WI38 (cell line): ENCODE measurements around the gene NEK2.
"Not testable (repeated sequence)": the region's sequence is repeated elsewhere in the genome, so short reads cannot be mapped to it uniquely, and the experiment has no call there.

Experiments used
- H3K4me3 ChIP-seq: 2 replicates; pipeline ENCODE4 v1.5.1; 2011; ENCODE audit warnings: low read depth, mild to moderate bottlenecking, control low read depth, low read length
- TF ChIP-seq, protein P1 (sequence below): IDR thresholded peaks from 2 replicates; pipeline ENCODE4 v1.5.1; 2012; ENCODE audit warnings: low read depth, mild to moderate bottlenecking, control low read depth, low read length

Gene NEK2

DNA sequence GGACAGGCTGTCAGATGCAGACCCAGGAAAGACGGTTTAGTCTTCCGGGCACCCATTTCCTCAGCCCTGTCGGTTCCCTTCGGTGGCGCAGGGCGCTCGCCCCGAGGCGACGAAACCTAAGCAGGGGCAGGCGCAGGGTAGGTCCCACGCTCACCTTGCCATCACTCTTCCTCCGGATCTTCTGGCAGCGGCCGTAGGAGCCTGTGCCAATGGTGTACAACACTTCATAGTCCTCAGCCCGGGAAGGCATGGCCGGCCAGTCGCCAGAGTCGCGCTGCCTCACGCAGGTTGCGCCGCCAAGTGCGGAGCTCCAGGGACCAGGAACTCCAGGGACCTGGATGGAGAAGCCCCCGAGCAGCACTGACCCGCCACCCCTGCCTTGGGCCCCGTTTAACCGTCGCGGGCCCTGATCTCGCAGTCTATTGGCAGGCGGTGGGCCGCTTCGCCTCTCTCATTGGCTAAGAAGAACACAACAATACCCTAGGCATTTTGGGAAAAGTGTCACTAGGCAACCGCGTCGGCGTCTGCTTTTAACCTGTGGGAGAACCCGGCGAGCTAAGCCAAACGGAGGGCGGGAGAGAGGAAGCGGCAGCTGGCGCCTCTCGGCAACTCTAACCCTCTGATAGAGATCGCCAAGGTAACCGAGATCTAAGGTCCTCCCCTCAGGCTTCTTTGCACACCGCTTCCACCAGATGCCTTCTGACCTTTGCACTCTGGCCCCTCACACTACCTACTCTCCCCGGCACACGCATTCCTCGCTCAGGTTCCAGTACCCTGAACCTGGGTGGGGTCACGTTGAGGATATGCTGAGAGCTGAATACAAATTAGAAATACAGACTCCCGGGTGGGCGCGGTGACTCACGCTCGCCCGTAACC lies at the start of gene NEK2:
TSS of gene NEK2 (minus strand) at position 392 of the 876 bp plus-strand sequence. CDS start at position 250, 142 bp downstream.
- TF ChIP-seq, protein P1, sequence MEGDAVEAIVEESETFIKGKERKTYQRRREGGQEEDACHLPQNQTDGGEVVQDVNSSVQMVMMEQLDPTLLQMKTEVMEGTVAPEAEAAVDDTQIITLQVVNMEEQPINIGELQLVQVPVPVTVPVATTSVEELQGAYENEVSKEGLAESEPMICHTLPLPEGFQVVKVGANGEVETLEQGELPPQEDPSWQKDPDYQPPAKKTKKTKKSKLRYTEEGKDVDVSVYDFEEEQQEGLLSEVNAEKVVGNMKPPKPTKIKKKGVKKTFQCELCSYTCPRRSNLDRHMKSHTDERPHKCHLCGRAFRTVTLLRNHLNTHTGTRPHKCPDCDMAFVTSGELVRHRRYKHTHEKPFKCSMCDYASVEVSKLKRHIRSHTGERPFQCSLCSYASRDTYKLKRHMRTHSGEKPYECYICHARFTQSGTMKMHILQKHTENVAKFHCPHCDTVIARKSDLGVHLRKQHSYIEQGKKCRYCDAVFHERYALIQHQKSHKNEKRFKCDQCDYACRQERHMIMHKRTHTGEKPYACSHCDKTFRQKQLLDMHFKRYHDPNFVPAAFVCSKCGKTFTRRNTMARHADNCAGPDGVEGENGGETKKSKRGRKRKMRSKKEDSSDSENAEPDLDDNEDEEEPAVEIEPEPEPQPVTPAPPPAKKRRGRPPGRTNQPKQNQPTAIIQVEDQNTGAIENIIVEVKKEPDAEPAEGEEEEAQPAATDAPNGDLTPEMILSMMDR, result no peak
- H3K4me3 ChIP-seq, result peak within 1 kb of the TSS; percentile 80

DNA sequence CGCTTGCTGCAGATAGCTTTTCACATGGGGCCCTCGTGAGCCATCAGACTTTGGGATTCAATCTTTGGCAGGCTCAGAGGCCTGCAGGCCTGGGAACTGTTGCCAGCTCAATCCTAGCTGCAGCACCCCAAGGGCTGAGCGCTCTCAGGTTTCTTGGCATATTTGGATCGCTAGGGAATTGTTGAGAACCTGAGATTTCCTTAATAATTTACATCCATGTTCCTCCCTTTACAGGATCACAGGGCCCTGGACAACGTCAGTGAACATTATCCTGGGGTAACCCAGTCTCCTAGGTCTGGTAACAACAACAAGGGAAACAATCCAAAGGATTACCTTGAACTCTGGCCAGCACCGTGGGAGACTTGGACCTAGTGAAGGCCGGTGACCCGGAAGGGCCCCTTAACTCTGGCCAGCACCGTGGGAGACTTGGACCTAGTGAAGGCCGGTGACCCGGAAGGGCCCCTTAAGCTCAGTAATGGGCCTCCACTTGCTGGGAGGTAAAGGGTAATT lies 49.3 kb upstream of the NEK2 start:
- H3K4me3 ChIP-seq, result no peak overlapping the region
- TF ChIP-seq, protein P1, result no peak

DNA sequence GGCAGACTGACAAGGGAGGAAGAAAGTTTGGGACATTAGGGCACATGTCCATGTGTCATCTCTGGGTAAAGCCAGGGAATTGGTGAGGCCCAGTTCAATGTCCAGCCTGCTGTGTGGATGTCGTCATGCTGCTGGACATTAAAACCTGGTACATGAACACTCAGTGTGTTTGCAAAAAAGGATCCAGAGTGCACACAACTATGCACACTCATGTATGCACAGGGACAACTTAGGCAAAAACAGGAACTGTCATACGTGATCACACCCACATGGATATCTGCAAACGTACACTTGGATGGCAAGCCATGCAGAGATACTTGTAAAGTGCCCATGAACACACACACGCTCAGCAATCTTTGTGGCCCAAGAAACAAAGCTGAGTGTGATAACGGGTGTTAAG lies 47.9 kb upstream of the NEK2 start:
- H3K4me3 ChIP-seq, result no peak overlapping the region
- TF ChIP-seq, protein P1, result no peak

DNA sequence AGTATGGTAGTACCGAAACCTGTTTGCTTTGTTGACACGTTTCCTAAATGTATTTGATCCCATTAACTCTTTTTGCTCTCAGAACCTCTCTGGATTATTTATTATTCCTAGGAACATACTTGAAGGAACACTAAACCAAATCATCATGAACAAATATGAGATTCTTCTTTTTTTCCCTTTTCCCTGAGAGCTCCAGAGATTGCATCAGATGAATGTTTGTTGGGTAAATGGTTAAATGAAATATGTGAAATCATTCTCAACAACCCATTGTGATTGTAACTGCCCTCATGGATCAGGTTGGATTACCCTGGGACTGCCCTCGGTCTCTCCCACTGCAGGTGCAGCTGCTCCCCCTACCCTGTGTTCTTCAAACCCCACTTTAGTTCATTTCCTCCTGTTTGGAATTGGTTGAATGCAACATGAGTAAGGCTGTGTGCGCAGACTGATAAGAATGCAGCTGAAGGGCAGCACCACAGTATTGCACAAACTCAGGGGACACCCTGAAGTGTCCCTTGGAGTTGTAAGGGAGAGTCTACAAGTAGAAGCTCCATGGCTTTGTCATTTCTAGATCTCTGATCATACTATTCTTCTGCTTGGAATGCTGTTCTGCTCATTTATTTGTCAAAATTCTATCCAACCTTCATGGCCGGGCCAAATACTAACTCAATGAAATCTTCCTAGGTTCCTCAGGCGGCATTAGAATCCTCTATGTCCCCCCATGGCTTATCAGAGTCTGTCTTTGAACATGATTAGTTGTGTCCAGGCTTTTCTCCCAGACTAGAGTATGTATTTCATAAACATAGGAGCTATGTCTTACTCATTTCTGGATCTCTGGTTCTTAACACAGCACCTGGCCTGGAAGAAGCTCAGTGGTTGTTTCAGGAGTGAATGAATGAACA lies 47.1 kb upstream of the NEK2 start:
- H3K4me3 ChIP-seq, result no peak overlapping the region
- TF ChIP-seq, protein P1, result no peak

DNA sequence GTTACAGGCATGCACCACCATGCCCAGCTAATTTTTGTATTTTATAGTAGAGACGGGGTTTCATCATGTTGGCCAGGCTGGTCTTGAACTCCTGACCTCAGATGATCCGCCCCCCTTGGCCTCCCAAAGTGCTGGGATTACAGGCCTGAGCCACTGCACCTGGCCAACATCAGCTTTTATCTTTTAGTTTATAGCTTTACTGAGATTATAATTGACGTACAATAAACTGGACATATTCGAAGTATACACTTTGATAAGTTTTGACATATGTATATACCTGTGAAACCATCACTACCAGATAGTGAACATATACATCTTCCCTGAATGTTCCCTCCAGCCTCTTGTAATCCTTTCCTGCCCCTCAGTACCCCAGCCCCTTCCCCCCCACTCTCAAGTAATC lies 41.1 kb upstream of the NEK2 start:
- H3K4me3 ChIP-seq, result not testable (repeated sequence)

DNA sequence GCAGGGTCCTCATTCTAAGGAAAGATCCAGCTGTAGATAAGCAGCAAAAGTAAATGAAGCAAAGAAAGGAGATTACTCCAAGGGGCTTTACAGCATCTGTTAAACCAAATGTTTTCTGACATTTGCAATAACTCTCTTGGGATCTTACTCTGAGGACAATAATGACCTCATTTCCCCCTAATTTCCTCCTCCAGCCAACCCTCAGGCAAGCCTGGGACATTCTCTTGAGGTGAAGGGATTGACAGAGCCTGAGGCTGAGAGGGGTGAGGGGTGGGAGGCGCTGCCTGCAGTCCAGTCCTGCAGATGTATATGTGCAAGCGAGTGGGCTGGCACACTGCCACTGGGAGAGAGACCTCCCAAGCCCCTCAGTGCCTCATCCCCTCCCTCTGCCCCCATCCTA lies 40.5 kb upstream of the NEK2 start:
- no peak overlapping the region for H3K4me3 ChIP-seq
- TF ChIP-seq, protein P1, result no peak

DNA sequence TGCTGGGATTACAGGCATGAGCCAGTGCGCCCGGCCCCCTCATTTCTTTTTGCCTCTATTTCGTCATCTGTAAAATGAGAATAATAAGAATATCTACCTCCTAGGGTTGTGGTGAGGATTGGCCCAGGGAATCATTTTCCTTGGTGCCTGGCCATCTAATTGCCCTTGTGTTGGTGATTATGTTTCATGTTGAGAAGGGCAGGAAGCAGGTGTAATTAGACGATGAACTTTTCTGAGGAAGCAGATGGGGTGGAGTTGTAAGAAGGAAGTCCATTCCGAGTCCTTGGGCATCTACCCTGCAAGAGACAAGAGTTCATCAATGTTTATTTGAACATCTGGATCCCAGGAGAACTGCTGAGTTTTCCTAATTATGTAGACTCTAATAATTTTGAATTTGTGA lies 38.7 kb upstream of the NEK2 start:
- TF ChIP-seq, protein P1, result no peak
- H3K4me3 ChIP-seq, result no peak overlapping the region
